GM10266 (cell line): ENCODE results near the gene MFSD6.

Source experiments
- DNase-seq: peaks from one replicate; pipeline ENCODE4 v3.0.0; 2012; ENCODE audit errors: extremely low spot score
- TF ChIP-seq, protein P1 (sequence below): IDR thresholded peaks from 2 replicates; pipeline ENCODE4 v1.5.1; 2012; ENCODE audit warnings: mild to moderate bottlenecking, low read depth; ENCODE audit not compliant: control insufficient read depth, insufficient read depth; ENCODE audit errors: missing control alignments

MFSD6 gene

DNA sequence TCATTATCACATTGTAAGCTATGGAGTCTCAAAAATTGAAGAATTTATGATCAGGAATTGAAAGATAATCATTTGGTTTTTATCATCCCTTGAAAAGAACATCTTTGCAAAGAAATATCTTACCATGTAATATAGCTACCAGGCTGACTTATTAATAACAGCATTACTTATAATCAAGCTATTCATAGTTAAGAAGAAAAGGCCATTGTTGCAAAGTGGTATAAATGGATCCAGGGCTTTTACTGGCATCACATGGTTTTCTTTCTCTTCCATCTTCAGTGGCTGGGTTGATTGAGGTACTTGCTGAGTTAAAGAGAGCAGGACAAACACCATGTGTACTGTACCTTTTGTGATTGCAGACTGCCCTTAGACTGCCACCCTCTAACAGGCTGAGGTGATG lies 39.6 kb downstream of the MFSD6 start:
- TF ChIP-seq, protein P1, sequence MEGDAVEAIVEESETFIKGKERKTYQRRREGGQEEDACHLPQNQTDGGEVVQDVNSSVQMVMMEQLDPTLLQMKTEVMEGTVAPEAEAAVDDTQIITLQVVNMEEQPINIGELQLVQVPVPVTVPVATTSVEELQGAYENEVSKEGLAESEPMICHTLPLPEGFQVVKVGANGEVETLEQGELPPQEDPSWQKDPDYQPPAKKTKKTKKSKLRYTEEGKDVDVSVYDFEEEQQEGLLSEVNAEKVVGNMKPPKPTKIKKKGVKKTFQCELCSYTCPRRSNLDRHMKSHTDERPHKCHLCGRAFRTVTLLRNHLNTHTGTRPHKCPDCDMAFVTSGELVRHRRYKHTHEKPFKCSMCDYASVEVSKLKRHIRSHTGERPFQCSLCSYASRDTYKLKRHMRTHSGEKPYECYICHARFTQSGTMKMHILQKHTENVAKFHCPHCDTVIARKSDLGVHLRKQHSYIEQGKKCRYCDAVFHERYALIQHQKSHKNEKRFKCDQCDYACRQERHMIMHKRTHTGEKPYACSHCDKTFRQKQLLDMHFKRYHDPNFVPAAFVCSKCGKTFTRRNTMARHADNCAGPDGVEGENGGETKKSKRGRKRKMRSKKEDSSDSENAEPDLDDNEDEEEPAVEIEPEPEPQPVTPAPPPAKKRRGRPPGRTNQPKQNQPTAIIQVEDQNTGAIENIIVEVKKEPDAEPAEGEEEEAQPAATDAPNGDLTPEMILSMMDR, result no peak
- DNase-seq, result no peak

DNA sequence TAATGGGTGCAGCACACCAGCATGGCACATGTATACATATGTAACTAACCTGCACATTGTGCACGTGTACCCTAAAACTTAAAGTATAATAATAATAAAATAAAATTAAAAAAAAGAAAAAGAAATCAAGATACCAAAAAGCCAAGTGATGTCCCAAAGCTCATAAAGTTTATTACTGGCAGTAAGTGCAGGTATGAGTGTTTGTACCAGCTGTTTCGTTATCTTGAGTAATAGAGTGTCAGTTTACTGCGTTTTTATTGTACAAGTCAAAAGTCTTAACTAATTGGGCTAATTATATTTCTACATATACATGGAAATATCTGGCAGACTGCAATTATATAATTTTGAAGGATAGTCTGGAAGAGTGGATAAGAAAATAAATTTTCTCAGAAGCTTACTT lies 41.8 kb downstream of the MFSD6 start:
- no peak for DNase-seq

DNA sequence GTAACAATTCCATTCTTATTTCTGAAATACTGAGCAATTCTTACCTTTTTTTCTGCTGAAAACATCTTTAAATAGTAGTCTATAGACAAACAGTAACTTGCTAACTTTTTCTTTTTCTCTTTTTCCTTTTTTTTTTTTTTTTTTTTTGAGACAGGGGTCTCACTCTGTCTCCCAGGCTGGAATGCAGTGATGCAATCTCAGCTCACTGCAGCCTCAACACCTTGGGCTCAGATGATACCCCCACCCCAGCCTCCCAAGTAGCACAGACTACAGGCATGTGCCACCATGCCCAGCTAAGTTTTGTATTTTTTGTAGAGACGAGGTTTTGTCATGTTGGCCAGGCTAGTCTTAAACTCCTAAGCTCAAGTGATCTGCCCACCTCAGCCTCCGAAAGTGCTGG lies 42.2 kb downstream of the MFSD6 start:
- TF ChIP-seq, protein P1, result no peak
- no peak for DNase-seq

More for the DNA sequence above, 41.8 kb downstream of the MFSD6 start:
- TF ChIP-seq, protein P1, result no peak

GRCh38 chr2:190451561-190452176 lies 43.5 kb downstream of the MFSD6 start:
- DNase-seq, result no peak
- TF ChIP-seq, protein P1, result no peak

GRCh38 chr2:190452433-190452832 lies 44.3 kb downstream of the MFSD6 start:
- no peak for DNase-seq
- TF ChIP-seq, protein P1, result no peak

GRCh38 chr2:190454795-190455194 lies 46.6 kb downstream of the MFSD6 start:
- DNase-seq, result no peak
- TF ChIP-seq, protein P1, result no peak

DNA sequence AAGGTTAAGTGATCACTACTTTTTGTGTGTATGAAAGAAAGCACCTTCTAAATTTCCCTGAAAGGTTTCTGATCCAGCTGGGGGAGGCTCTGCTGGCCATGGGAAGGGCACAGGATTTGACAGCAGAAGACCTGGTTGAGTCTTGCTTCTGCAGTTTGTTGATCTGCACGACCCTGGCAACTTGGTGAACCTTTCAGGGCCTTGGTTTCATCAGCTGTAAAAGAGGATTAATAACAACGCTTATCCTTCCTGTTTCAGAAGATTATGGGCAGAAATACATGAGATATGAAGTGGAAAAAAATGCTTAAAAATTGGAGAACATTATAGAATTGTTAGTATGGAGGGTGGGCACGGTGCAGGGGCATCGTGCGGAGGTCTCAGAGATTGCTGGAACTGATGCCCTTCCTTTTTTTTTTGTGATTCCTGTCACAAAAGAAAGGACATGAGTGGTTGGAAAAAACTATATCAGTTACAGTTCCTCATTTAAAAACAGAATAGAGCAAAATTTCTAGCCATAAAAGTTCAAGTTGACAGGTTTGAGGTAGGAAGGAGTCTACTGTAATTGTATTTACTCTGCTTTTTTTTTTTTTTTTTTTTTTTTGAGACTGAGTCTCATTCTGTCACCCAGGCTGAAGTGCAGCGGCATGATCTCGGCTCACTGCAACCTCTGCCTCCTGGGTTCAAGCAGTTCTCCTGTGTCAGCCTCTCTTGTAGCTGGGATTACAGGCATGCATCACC lies 47.4 kb downstream of the MFSD6 start:
- no peak for DNase-seq
- TF ChIP-seq, protein P1, result no peak
